ENCODE results near the gene JARID2.

JARID2 gene

GRCh38 chr6:15509335-15509933 lies 263.6 kb downstream of the JARID2 start:
- no peak for DNase-seq (ENCODE audit: low spot score)

GRCh38 chr6:15510121-15510520 lies 264.3 kb downstream of the JARID2 start:
- DNase-seq (ENCODE audit: low spot score): no peak

- no peak for DNase-seq (ENCODE audit: low spot score)
These were observed 264.8 kb downstream of the JARID2 start for GRCh38 chr6:15510536-15511247.

GRCh38 chr6:15511248-15512125 lies 265.6 kb downstream of the JARID2 start:
- DNase-seq (ENCODE audit: low spot score): no peak

- DNase-seq (ENCODE audit: low spot score): peak; percentile 34
These were observed 266.3 kb downstream of the JARID2 start for GRCh38 chr6:15512126-15512525.

GRCh38 chr6:15512721-15513120 lies 266.9 kb downstream of the JARID2 start:
- DNase-seq (ENCODE audit: low spot score): no peak

- DNase-seq (ENCODE audit: low spot score): no peak
These were observed 267.4 kb downstream of the JARID2 start for GRCh38 chr6:15513131-15513771.

GRCh38 chr6:15513801-15514711 lies 268.2 kb downstream of the JARID2 start:
- no peak for DNase-seq (ENCODE audit: low spot score)

GRCh38 chr6:15515226-15515625 lies 269.4 kb downstream of the JARID2 start:
- DNase-seq (ENCODE audit: low spot score): no peak

GRCh38 chr6:15515660-15516375 lies 269.9 kb downstream of the JARID2 start:
- DNase-seq (ENCODE audit: low spot score): no peak

- no peak for DNase-seq (ENCODE audit: low spot score)
These were observed 270.5 kb downstream of the JARID2 start for GRCh38 chr6:15516378-15516777.

- DNase-seq (ENCODE audit: low spot score): no peak
These were observed 271.2 kb downstream of the JARID2 start for GRCh38 chr6:15516923-15517560.

GRCh38 chr6:15517600-15517999 lies 271.7 kb downstream of the JARID2 start:
- no peak for DNase-seq (ENCODE audit: low spot score)

- no peak for DNase-seq (ENCODE audit: low spot score)
These were observed 272.2 kb downstream of the JARID2 start for GRCh38 chr6:15518057-15518456.

GRCh38 chr6:15518878-15519277 lies 273.0 kb downstream of the JARID2 start:
- no peak for DNase-seq (ENCODE audit: low spot score)

GRCh38 chr6:15519681-15520080 lies 273.8 kb downstream of the JARID2 start:
- no peak for DNase-seq (ENCODE audit: low spot score)

- DNase-seq (ENCODE audit: low spot score): no peak
These were observed 274.8 kb downstream of the JARID2 start for GRCh38 chr6:15520626-15521203.

GRCh38 chr6:15521582-15521981 lies 275.7 kb downstream of the JARID2 start:
- no peak for DNase-seq (ENCODE audit: low spot score)

- DNase-seq (ENCODE audit: low spot score): no peak
These were observed 276.2 kb downstream of the JARID2 start for GRCh38 chr6:15522026-15522425.

GRCh38 chr6:15522427-15522826 lies 276.6 kb downstream of the JARID2 start:
- no peak for DNase-seq (ENCODE audit: low spot score)
